Prostate gland (tissue), 2 donors: ENCODE measurements around the gene UBE2J1.

Experiments used
- POLR2A ChIP-seq: fragments of 450-650 bp; IDR thresholded peaks from one replicate; pipeline ENCODE4 v1.6.1; 2016; ENCODE audit warnings: antibody characterized with exemption, mild to moderate bottlenecking
- POLR2AphosphoS5 ChIP-seq: sonication (generic); formaldehyde crosslinking; IDR thresholded peaks from one replicate; pipeline ENCODE4 v1.6.1; 2017; ENCODE audit warnings: antibody characterized with exemption
- TF ChIP-seq, protein P1 (sequence below), 4 experiments: fragments of 200-600 bp in 2 of 4; fragments of 450-650 bp in 2 of 4; sonication (generic) in 2 of 4; IDR thresholded peaks; 1 replicate in 3 of 4; 2 replicates in 1 of 4; pipeline ENCODE4 v1.5.1; 2016 to 2019; ENCODE audit warnings: antibody characterized with exemption in 4 of 4, mild to moderate bottlenecking in 2 of 4, moderate library complexity in 2 of 4

DNA sequence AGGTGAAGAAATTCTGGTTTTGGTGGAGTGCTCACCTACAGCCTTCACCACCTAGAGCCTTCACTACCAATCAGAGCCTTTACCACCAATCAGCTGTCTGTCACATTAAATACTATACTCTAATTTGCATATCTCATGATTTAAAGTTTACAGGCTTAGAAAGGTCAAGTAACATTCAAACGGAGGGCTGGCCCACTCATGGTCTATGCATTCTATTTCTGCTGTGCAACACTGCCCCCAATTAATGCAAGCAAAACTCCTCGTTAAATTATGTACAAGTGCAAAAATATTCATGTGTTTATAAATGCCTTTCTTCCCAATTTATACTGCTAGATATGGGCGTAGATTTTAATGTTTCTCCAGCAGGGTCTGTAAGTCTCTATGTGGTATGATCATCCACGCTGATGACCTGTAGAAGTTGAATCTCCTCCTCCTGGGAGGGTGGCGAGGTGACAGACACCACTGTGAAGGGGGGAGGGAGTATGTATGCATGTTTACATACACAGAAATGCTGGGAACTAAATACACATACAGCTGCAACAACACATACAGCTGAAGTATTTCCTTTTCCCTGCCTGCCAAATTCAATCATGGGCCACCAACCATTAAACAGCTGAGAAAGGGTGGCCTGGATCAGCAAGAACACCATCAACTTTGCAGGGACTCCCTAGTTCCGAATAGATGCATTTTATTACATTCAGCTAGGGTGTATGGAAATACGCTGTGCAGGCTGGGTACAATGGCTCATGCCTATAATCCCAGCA lies 46.4 kb upstream of the UBE2J1 start:
- TF ChIP-seq, protein P1, sequence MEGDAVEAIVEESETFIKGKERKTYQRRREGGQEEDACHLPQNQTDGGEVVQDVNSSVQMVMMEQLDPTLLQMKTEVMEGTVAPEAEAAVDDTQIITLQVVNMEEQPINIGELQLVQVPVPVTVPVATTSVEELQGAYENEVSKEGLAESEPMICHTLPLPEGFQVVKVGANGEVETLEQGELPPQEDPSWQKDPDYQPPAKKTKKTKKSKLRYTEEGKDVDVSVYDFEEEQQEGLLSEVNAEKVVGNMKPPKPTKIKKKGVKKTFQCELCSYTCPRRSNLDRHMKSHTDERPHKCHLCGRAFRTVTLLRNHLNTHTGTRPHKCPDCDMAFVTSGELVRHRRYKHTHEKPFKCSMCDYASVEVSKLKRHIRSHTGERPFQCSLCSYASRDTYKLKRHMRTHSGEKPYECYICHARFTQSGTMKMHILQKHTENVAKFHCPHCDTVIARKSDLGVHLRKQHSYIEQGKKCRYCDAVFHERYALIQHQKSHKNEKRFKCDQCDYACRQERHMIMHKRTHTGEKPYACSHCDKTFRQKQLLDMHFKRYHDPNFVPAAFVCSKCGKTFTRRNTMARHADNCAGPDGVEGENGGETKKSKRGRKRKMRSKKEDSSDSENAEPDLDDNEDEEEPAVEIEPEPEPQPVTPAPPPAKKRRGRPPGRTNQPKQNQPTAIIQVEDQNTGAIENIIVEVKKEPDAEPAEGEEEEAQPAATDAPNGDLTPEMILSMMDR (IDR thresholded peaks at IDR 0.05), result no peak
- TF ChIP-seq POLR2A (no peak), POLR2AphosphoS5 (no peak)
